Endothelial cell of umbilical vein (primary cell): ENCODE measurements around the gene VPS35L.

Experiments
- CTCF ChIP-seq, 2 donors: IDR thresholded peaks; 1 replicate in 1 of 2; 2 replicates in 1 of 2; pipeline ENCODE4 v1.5.1; 2011; ENCODE audit warnings: low read length in 2 of 2, mild to moderate bottlenecking in 2 of 2, moderate library complexity in 2 of 2, control low read depth in 1 of 2, inconsistent platforms in 1 of 2, low read depth in 1 of 2; ENCODE audit not compliant: insufficient read depth in 1 of 2; ENCODE audit errors: extremely low read depth in 1 of 2
- EZH2 ChIP-seq: IDR thresholded peaks from 2 replicates; pipeline ENCODE4 v1.6.1; 2012; ENCODE audit warnings: borderline replicate concordance, low read depth, mild to moderate bottlenecking, moderate library complexity, low read length, inconsistent platforms; ENCODE audit not compliant: severe bottlenecking
- FOS ChIP-seq: IDR thresholded peaks from 2 replicates; pipeline ENCODE4 v1.6.1; 2011; ENCODE audit warnings: mild to moderate bottlenecking, low read length, moderate library complexity, borderline replicate concordance; ENCODE audit not compliant: insufficient read depth
- JUN ChIP-seq: IDR thresholded peaks from 2 replicates; pipeline ENCODE4 v1.6.1; 2011; ENCODE audit warnings: borderline replicate concordance, low read depth; ENCODE audit not compliant: insufficient read length, insufficient read depth
- POLR2A ChIP-seq: IDR thresholded peaks from 2 replicates; pipeline ENCODE4 v1.6.1; 2012; ENCODE audit warnings: low read depth, mild to moderate bottlenecking, control low read depth, low read length
- POLR2AphosphoS5 ChIP-seq: IDR thresholded peaks from 2 replicates; pipeline ENCODE4 v1.6.1; 2012; ENCODE audit warnings: low read depth, mild to moderate bottlenecking, control low read depth, low read length, moderate library complexity; ENCODE audit not compliant: insufficient read depth
- TF ChIP-seq, protein P1 (sequence below): IDR thresholded peaks from 2 replicates; pipeline ENCODE4 v1.6.1; 2011; ENCODE audit not compliant: insufficient read depth, insufficient read length

DNA sequence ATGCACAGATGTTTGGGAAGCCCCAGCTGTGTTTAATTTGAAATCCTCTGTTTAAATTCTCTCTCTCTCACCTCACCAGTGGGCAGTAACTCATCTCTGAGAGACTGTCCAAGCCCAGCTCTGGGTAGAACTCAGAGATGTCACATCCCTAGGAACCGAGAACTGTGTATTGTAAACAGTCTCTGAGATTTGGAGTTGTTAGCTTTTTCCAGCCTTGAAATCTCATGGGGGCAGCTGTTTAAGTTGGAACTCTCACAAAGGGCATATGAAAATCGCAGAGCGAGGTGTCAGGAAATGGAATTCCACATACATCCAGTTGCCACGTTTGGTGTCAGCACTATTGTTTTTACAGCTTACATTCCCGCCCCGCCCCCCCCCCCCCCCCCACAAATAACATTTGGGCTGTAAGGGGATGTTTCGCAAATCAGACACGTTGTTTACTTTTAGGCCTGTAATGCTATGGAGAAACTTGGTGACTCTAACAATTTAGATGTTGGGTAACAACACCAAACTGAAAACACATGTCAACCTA lies 34.3 kb downstream of the VPS35L start:
- TF ChIP-seq CTCF (IDR thresholded peaks at IDR 0.05; ENCODE audit: extremely low read depth in 1 of 2, insufficient read depth in 1 of 2, low read depth in 1 of 2, low read length in 2 of 2) (no peak), POLR2A (no peak), POLR2AphosphoS5 (no peak), FOS (no peak), JUN (no peak), EZH2 (no peak)
- TF ChIP-seq, protein P1, sequence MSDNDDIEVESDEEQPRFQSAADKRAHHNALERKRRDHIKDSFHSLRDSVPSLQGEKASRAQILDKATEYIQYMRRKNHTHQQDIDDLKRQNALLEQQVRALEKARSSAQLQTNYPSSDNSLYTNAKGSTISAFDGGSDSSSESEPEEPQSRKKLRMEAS, result no peak
